Esophagus squamous epithelium (tissue), 5 donors: Measurements from ENCODE around the gene RTEL1. TPM values are rescaled to one million over a fixed set of nuclear protein-coding genes. Genes with fewer than 3 reads are reported as not detected.

Experiments used
- DNase-seq: peaks from one replicate; lab custom pipeline; 2025; lab: John Stamatoyannopoulos, UW
- H3K27ac ChIP-seq, 4 donors: fragments of 200-600 bp; sonication (generic); one replicate each; pipeline ENCODE4 v1.5.1; 2016 to 2019; ENCODE audit warnings: mild to moderate bottlenecking in 1 of 4
- H3K27me3 ChIP-seq, 4 donors: fragments of 200-600 bp; sonication (generic); 1 replicate in 3 of 4; 2 replicates in 1 of 4; pipeline versions ENCODE4 v1.5.1 to v1.6.0; 2017 to 2021; ENCODE audit warnings: antibody characterized with exemption in 1 of 4
- H3K36me3 ChIP-seq, 3 donors: fragments of 200-600 bp; sonication (generic); one replicate each; pipeline ENCODE4 v1.5.1; 2016 to 2019
- H3K4me1 ChIP-seq, 3 donors: fragments of 200-600 bp; sonication (generic); one replicate each; pipeline ENCODE4 v1.5.1; 2017 to 2019
- H3K4me3 ChIP-seq, 4 donors: fragments of 200-600 bp; sonication (generic); 1 replicate in 3 of 4; 2 replicates in 1 of 4; pipeline ENCODE4 v1.5.1; 2016 to 2019; ENCODE audit warnings: mild to moderate bottlenecking in 2 of 4, moderate library complexity in 1 of 4
- H3K9me3 ChIP-seq, 3 donors: fragments of 200-600 bp; sonication (generic); one replicate each; pipeline ENCODE4 v1.5.1; 2016 to 2019
- POLR2A ChIP-seq, 4 donors: fragments of 450-650 bp; IDR thresholded peaks; one replicate each; pipeline ENCODE4 v1.6.1; 2017; ENCODE audit warnings: antibody characterized with exemption in 4 of 4, mild to moderate bottlenecking in 4 of 4, moderate library complexity in 3 of 4
- WGBS, 2 donors: methylation state at CpG; one replicate each; pipeline ENCODE4 v1.1.5; 2018; 5-methylcytosine and 5-hydroxymethylcytosine counted together
- intact Hi-C: fragments of 100-400 bp; cut with DNase I; formaldehyde crosslinking; loops from one replicate; pipeline ENCODE4 v1.15.0; 2022
- total RNA-seq, 4 donors: library from RNA; depleted of rRNA; stranded (reverse); fragments of >200 nt; gene quantifications; one replicate each; pipeline ENCODE4 v1.1.0, GENCODE V29; 2016
- TF ChIP-seq, protein P1 (sequence below), 6 experiments: fragments of 450-650 bp in 4 of 6; fragments of 200-600 bp in 2 of 6; sonication (generic) in 2 of 6; IDR thresholded peaks; one replicate each; pipeline ENCODE4 v1.5.1; 2016 to 2019; ENCODE audit warnings: antibody characterized with exemption in 6 of 6, mild to moderate bottlenecking in 4 of 6, moderate library complexity in 4 of 6
- donor health status: DM: yes; HTN: yes; CAD: no.

The RTEL1 gene
- total RNA-seq, 4 donors from 2014 or later: 6.4 to 22.7 (median 12.8) TPM

DNA sequence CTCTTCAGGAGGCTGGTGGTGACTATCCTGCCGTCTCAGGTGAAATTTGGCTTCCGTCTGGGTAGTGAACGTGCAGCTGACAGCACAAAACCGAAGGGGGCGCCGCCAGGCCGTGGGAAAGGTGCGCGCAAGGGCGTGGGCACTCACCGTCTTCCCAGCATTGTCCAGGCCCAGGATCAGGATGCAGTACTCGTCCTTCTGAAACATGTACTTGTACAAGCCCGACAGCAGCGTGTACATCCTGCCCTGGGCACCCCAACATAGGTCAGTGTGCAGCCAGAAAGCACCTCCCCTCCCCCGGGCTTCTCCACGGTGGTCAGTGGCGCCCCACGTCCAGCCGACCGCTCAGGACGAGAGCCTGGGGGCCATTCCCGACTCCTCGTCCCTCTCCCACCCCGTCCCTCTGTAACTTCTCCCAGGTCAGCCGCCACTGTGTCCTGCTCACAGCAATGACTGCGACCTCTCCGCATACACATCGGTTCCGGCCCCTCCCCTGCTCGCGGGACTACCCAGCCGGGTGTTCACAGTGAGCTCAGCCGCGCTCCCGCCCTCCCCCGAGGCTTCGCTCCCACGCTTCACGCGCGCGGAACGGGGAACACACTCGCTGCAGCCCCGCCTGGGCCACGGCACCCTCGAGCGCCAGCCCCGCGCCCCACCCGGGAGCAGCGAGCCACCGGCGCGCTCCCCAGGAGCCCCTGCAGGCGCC lies 48.9 kb downstream of the RTEL1 start:
- H3K4me3 ChIP-seq: peak overlapping the region; percentile 66 to 98 (median 88)
- intact Hi-C loops: no loop called here
- H3K9me3 ChIP-seq: no peaks in the 10 kb centered on the region
- H3K36me3 ChIP-seq: peaks cover 10 to 73% (median 29%) of the 10 kb centered on the region in 3 donors
- peaks cover 22 to 43% (median 23%) of the 10 kb centered on the region in 3 donors for H3K4me1 ChIP-seq
- TF ChIP-seq POLR2A (IDR thresholded peaks at IDR 0.05): no peak
- TF ChIP-seq, protein P1, sequence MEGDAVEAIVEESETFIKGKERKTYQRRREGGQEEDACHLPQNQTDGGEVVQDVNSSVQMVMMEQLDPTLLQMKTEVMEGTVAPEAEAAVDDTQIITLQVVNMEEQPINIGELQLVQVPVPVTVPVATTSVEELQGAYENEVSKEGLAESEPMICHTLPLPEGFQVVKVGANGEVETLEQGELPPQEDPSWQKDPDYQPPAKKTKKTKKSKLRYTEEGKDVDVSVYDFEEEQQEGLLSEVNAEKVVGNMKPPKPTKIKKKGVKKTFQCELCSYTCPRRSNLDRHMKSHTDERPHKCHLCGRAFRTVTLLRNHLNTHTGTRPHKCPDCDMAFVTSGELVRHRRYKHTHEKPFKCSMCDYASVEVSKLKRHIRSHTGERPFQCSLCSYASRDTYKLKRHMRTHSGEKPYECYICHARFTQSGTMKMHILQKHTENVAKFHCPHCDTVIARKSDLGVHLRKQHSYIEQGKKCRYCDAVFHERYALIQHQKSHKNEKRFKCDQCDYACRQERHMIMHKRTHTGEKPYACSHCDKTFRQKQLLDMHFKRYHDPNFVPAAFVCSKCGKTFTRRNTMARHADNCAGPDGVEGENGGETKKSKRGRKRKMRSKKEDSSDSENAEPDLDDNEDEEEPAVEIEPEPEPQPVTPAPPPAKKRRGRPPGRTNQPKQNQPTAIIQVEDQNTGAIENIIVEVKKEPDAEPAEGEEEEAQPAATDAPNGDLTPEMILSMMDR (IDR thresholded peaks at IDR 0.05): peak in 4 of 6 experiments; percentile 8 to 54 (median 34)
- no peak for DNase-seq
- peak overlapping the region; percentile 91 to 98 (median 94) for H3K27ac ChIP-seq
- no peaks in the 10 kb centered on the region for H3K27me3 ChIP-seq
- WGBS, 2 donors: 0 to 4% methylated on average over 22 to 25 of the region's 56 CpGs

DNA sequence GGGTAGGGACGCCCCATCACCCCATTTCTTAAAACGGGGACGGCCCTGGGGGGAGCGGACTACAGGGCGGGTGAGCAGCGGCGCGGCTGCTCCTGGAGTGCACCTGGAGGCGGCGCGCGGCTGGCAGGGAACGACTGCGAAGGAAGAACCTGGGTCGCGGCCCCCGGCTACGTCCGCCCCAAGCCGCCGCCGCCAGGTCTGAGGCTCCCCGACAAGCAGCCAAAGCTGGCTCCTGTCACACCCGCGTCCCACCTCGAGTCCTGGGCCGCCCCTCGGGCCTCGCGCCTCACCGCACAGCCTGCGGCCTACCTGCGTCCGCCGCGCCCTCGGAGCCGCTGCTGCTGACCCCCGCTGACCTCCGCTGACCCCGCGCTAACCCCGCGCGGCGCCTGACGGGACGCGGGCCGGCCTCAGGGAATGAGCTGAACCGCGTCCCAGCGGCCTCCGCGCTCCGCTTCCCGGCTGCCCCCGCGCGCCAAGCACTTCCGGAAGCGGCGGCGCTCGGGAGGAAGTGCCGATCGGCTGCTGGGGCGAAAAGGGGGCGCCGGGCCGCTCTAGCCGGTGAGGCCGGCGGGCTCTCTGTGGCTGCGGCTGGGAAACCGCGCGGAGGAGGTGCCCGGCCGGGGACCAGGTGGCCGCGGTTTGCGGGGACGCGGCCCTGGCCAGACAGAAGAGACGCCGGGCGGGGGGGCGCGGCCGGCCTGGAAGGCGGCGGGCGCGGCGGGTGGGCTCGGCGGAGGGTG lies 49.6 kb downstream of the RTEL1 start, which contains the start of the genes ARFRP1 and ZGPAT:
ARFRP1 (minus strand) TSS at position 419 of the 743 bp plus-strand sequence. CDS start 885 bp downstream, outside the sequence.
ZGPAT (plus strand) TSS at position 482 of the 743 bp plus-strand sequence. CDS start 542 bp downstream, outside the sequence.
- TF ChIP-seq POLR2A (IDR thresholded peaks at IDR 0.05): peak in 3 of 4 donors; percentile 57 to 71 (median 65)
- TF ChIP-seq, protein P1 (IDR thresholded peaks at IDR 0.05): peak in 2 of 6 experiments; percentile 22 to 45
- Histone ChIP-seq H3K4me3 (peak within 1 kb of the TSS; percentile 66 to 98 (median 88)), H3K27ac (peak within 1 kb of the TSS; percentile 91 to 98 (median 94)), H3K36me3 (peaks cover 10 to 77% (median 29%) of the 10 kb centered on the region in 3 donors), H3K9me3 (no peaks in the 10 kb centered on the region), H3K4me1 (peaks cover 22 to 43% (median 23%) of the 10 kb centered on the region in 3 donors), H3K27me3 (no peaks in the 10 kb centered on the region)
- intact Hi-C loops: no loop called here
- no peak for DNase-seq
- no CpG with 5 or more reads among the region's 98 CpGs for WGBS, 2 donors

DNA sequence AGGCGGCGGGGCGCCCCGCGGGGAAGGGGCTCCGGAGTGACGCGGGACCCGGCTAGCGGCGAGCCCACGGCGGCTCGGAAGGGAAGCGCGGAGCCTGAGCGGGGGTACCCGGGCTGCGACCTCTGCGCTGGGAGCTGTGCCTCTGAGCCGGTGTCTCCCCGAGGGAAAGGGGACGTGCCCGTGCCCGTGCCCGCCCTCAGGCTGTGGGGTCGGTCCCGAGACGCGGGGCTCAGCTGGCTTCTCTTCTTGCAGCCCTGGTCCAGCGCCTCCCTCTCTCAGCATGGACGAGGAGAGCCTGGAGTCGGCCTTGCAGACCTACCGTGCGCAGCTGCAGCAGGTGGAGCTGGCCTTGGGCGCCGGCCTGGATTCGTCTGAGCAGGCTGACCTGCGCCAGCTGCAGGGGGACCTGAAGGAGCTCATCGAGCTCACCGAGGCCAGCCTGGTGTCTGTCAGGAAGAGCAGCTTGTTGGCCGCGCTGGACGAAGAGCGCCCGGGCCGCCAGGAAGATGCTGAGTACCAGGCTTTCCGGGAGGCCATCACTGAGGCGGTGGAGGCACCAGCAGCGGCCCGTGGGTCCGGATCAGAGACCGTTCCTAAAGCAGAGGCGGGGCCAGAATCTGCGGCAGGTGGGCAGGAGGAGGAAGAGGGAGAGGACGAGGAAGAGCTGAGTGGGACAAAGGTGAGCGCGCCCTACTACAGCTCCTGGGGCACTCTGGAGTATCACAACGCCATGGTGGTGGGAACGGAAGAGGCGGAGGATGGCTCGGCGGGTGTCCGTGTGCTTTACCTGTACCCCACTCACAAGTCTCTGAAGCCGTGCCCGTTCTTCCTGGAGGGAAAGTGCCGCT lies 50.4 kb downstream of the RTEL1 start:
- intact Hi-C loops: no loop called here

DNA sequence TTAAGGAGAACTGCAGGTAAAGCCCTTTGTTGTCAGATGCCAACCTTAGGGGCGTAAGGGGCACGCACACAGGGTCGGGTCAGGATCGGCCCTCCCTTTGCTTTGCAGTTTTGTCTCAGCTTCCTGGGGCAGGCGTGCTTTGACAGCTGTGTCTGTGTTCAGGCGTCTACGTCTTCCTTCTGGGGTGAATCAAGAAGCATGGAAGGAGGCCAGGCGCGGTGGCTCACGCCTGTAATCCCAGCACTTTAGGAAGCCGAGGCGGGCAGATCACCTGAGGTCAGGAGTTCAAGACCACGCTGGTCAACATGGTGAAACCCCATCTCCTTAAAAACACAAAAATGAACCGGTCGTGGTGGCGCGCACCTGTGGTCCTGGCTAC lies 51.0 kb downstream of the RTEL1 start:
- Histone ChIP-seq H3K4me3 (peak overlapping the region in 3 of 4 donors; percentile 66 to 98 (median 89)), H3K27ac (peak overlapping the region in 2 of 4 donors; percentile 94 to 98), H3K27me3 (no peaks in the 10 kb centered on the region), H3K9me3 (peaks cover 0 to under 1% (median 0%) of the 10 kb centered on the region in 3 donors), H3K36me3 (peaks cover 10 to 77% (median 26%) of the 10 kb centered on the region in 3 donors), H3K4me1 (peaks cover 22 to 43% (median 23%) of the 10 kb centered on the region in 3 donors)
- DNase-seq: no peak
- intact Hi-C loops: no loop called here
- TF ChIP-seq POLR2A (IDR thresholded peaks at IDR 0.05): no peak
- TF ChIP-seq, protein P1 (IDR thresholded peaks at IDR 0.05): no peak
- WGBS, 2 donors: 92 to 100% methylated on average over 1 to 10 of the region's 17 CpGs

More for the DNA sequence above, 50.4 kb downstream of the RTEL1 start:
- Histone ChIP-seq H3K9me3 (no peaks in the 10 kb centered on the region), H3K36me3 (peaks cover 10 to 77% (median 29%) of the 10 kb centered on the region in 3 donors), H3K4me1 (peaks cover 22 to 43% (median 23%) of the 10 kb centered on the region in 3 donors), H3K27ac (peak overlapping the region; percentile 91 to 98 (median 94)), H3K27me3 (no peaks in the 10 kb centered on the region), H3K4me3 (peak overlapping the region; percentile 66 to 98 (median 88))
- WGBS, 2 donors: 50 to 66% methylated on average over 21 to 26 of the region's 67 CpGs
- DNase-seq: no peak
- TF ChIP-seq POLR2A (IDR thresholded peaks at IDR 0.05): no peak
- TF ChIP-seq, protein P1 (IDR thresholded peaks at IDR 0.05): no peak
